NCI-H2081 treated with DMSO at 0.1 percent for 48 hours (cell line): ENCODE data around the gene KRTAP10-10.
"Not testable (repeated sequence)": the region's sequence is repeated elsewhere in the genome, so short reads cannot be mapped to it uniquely, and the experiment has no call there.

Experiments
- DNase-seq: peaks from one replicate; lab custom pipeline; 2025; lab: John Stamatoyannopoulos, UW

KRTAP10-10 gene

GRCh38 chr21:44602463-44602850 is 34.7 kb upstream of the KRTAP10-10 start:
- no peak for DNase-seq

GRCh38 chr21:44603109-44603875 is 33.9 kb upstream of the KRTAP10-10 start:
- no peak for DNase-seq

- no peak for DNase-seq
These were observed 33.2 kb upstream of the KRTAP10-10 start for GRCh38 chr21:44603911-44604310.

- DNase-seq: no peak
These were observed 30.7 kb upstream of the KRTAP10-10 start for GRCh38 chr21:44606495-44606894.

- no peak for DNase-seq
These were observed 28.0 kb upstream of the KRTAP10-10 start for GRCh38 chr21:44609193-44609592.

- not testable (repeated sequence) for DNase-seq
These were observed 26.9 kb upstream of the KRTAP10-10 start for GRCh38 chr21:44610157-44610843.

GRCh38 chr21:44611551-44611950 is 25.6 kb upstream of the KRTAP10-10 start:
- no peak for DNase-seq

- DNase-seq: no peak
These were observed 25.1 kb upstream of the KRTAP10-10 start, which contains the start of gene KRTAP10-8 for GRCh38 chr21:44612029-44612486. Gene KRTAP10-8 (plus strand): TSS chr21:44612079. CDS start chr21:44612101, 22 bp downstream.

GRCh38 chr21:44612669-44613229 is 24.4 kb upstream of the KRTAP10-10 start:
- DNase-seq: no peak

GRCh38 chr21:44613386-44614155 is 23.6 kb upstream of the KRTAP10-10 start:
- DNase-seq: no peak

- no peak for DNase-seq
These were observed 23.0 kb upstream of the KRTAP10-10 start for GRCh38 chr21:44614161-44614631.

- DNase-seq: no peak
These were observed 22.2 kb upstream of the KRTAP10-10 start for GRCh38 chr21:44614961-44615391.

GRCh38 chr21:44615466-44615865 is 21.7 kb upstream of the KRTAP10-10 start:
- DNase-seq: no peak

GRCh38 chr21:44615911-44616590 is 21.1 kb upstream of the KRTAP10-10 start:
- no peak for DNase-seq

- DNase-seq: no peak
These were observed 20.6 kb upstream of the KRTAP10-10 start for GRCh38 chr21:44616591-44616926.

- no peak for DNase-seq
These were observed 20.1 kb upstream of the KRTAP10-10 start for GRCh38 chr21:44617071-44617501.

- DNase-seq: no peak
These were observed 18.7 kb upstream of the KRTAP10-10 start for GRCh38 chr21:44618504-44618903.

- no peak for DNase-seq
These were observed 18.2 kb upstream of the KRTAP10-10 start for GRCh38 chr21:44618909-44619308.

- no peak for DNase-seq
These were observed 17.3 kb upstream of the KRTAP10-10 start for GRCh38 chr21:44619886-44620285.

- DNase-seq: no peak
These were observed 13.6 kb upstream of the KRTAP10-10 start for GRCh38 chr21:44623575-44623974.

- DNase-seq: no peak
These were observed 11.4 kb upstream of the KRTAP10-10 start for GRCh38 chr21:44625756-44626155.
